ENCODE data around the gene MEI1.
"Not testable (repeated sequence)": the region's sequence is repeated elsewhere in the genome, so short reads cannot be mapped to it uniquely, and the experiment has no call there.

The MEI1 gene

DNA sequence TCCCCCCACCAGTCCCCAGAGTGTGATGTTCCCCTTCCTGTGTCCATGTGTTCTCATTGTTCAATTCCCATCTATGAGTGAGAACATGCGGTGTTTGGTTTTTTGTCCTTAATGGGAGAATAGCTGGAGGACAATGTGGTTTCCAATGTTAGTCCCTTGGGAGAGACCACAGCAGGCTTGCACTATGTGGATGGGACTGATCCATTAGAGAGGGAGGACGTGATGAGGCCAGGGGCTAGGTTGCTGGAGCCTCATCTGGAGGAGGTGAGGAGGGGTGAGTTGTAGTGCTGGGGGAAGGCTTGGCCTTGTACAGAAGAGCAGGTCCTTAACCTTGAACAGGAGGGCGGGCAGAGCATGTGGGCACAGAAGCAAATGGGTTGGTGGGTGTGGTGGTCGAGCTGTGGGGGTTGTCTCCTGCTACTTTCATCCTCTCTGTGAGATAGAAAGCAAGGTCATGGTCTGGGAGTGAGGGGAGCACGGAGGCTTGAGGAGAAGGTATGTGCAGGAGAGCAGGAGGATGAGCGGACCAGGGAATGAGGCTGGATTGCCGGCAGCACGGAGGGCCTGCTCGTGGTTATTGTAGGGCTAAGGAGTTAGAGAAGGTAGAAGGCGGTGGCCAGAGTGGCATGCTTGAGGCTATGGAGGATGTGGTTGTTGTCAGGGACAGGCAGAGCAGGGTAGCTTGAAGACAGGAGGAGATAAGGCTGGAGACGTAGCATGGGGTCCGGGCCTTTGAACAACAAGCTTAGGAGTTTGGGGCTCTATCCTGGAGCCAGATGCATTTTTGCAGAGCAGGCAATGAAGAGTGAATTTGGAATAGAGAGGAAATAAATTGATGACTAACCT, 122.4 kb downstream of the MEI1 start:
- DNase-seq (ENCODE audit: low spot score), result no peak

DNA sequence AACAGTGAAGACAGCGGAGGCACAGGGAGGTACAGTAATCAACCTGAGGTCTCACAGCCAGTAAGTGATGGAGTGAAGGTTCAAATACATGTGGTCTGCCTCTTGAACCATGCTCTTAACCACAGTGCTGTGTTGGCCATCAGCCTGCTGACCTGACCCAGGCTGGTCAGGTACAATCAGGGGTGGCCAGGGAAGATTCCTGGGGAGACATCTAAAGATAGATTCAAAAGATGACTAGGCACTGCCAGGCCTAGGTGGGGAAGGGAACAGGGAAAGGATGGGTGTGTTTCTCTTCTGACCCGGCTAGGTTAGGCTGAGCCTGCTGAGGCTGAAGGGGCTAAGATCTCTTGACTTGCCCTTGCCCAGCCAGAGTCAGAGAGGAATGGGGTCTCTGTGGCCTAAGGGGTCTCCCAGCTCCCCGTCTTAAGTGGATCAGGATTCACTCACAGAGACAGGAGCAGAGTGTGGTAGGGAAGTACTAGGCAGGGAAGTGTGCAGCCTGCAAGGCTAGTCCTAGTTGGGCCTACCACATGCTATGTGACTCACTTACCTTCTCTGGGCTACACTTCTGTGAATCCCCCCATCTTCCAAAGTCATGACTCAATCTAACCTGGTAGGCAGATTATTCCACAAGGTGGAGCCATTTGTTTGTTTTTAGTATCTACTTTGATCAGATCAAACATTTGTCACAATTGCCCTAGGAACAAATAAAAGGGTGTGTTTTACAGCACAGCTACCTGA, 123.2 kb downstream of the MEI1 start:
- peak; percentile 49 for DNase-seq (ENCODE audit: low spot score)

DNA sequence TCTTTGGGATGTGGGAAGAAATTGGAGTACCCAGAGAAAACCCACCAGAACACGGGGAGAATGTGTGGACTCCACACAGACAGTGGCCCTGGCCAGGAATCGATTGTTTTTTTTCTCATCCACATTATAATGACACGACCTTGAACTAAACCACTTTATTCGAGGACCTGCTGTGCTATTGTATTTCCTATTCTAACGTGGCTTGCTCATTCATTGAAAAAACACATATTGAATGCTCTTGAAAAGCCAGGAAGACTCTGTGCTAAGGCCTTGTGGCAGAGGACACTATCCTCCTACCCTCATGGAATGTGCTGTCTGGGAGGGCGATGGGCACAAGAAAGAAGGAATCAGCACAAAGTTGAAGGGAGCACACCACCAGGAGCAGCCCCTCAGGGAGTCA, 124.5 kb downstream of the MEI1 start:
- no peak for DNase-seq (ENCODE audit: low spot score)

DNA sequence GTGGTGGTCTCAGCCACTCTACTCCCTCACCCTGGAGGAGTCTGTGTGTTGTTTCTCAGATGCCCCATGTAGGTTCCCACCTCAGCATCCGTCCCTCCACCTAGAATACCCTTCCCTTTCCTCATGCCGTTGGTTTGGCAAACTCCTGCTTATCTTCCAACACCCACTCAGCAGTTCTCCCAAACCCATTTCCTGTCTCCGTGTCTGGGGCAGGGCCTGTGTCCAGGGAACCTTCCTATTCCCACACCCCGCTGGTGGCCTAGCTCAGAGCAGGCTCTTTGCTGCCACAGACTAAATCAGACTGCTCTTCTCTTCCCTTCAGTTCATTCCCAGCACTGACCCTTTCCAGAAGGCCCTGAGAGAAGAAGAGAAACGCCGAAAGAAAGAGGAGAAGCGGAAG, 126.1 kb downstream of the MEI1 start:
- DNase-seq (ENCODE audit: low spot score), result no peak

DNA sequence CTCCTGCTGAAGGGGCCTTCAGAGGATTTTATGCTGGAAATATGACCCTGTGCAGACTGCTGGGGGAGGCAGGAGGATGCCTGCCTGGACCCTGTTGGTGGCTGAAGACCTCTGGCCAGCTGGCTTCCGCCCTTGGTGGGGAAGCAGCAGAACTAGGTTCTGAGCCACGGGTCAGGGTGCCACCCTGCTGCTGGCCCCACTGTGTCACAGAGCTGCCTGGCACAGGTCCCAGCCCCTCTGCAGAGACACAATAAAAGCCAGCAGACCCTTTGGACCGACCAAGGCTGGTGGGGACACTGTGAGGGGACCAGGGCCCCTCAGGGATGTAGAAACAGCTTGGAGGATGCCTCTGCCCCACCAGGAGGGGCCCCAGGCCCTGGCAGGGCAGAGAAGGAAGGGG, 126.7 kb downstream of the MEI1 start:
- DNase-seq (ENCODE audit: low spot score), result no peak

DNA sequence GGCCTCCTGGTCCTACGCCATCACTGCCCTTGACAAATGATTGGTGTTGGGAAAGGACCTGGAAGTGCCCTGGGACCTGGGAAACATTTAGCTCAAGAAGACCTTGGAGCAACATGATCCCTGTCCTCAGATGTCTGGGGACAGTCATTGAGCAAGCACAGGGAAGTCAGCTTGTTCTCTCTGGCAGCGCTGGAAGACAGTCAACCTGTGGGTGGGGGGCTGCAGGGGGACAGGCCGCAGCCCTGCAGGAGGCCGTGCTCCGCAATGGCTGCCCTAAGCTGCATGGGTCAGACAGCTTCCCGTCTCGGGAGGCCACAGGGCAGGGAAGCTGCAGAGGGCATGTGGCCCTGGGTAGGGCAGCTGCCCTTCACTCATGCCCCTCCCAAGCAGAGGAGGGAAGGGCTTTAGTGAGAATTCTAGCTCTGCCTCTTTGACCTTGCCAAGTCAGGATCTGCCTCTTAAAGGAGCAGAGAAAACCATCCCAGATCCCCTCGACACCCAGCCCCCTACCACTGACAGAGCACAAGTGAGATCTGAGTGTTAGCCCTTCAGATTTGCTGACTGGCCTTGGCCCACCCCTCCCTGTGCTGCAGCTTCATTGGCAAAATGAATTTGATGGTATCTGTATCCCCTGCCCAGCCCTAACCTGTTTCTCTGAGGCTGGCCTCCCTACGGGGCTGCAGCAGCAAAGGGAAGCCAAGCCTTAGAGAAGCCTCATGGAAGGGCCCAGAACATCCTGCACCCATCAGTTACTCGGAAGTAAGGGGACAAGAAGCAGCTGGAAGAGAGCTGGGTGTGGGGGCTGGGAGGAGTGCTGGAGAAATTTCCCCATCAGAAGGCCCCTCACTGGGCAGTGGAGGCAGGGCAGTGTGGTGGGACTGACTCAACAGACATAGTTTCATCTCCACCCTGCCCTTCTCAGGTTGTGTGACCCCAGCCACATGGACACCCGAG, 127.4 kb downstream of the MEI1 start:
- DNase-seq (ENCODE audit: low spot score), result no peak

DNA sequence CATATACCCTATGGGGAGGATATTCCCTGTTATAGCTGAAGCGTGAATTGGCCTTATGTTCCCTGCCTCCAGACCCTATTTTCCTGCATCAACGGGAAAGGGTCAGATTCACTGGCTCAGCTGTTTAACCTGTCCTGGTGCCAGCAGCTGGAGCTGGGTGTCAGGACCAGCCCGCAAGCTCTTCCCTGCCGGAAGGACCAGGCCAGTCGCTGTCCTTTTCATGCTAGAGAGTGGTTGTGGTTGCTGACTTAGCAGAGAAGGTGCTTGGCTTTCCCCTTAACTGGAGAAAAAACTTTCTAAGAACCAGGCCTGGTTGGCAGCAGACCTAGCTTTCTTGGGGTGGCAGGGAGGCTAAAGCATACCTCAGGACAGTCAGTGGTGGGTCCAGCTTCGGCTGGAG, 128.4 kb downstream of the MEI1 start:
- no peak for DNase-seq (ENCODE audit: low spot score)

DNA sequence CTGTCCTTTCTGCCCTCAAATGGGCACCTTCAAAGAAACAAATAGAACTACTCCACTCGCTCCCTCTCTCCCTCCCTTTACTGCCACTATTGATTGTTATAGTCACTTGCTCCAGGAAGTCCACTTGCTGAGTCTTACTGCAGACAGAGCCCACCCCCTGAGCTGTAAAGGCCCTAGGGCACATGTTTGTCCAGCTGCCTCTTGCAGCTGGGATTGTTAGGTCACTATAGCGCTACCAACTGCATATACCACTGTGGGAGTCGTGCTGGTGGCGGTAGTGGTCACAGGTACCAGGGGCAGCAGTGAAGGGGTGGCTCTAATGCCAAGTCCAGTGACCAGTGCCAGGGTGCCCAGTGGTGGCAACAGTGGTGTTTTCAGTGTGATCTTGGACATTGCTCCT, 129.2 kb downstream of the MEI1 start:
- DNase-seq (ENCODE audit: low spot score), result no peak

DNA sequence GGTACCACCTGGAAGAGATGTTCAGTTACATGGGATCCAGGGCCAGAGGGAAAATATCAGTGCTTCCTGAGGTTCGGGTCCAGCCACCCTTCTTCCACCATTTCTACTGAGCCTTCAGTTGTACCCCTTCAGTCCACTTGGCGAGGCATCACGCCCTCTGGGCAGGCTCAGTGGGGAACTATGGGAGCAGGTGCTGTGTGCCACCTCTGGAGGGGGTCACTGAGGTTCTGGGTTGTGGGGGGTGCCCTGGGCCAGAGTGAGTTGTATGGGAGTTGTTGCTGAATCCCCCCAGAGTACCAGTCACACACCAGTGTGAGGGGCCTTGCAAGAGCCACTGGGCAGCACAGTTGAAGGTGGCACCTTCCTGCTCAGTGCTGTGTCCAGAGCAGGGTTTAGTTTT, 130.9 kb downstream of the MEI1 start:
- DNase-seq (ENCODE audit: low spot score), result no peak

DNA sequence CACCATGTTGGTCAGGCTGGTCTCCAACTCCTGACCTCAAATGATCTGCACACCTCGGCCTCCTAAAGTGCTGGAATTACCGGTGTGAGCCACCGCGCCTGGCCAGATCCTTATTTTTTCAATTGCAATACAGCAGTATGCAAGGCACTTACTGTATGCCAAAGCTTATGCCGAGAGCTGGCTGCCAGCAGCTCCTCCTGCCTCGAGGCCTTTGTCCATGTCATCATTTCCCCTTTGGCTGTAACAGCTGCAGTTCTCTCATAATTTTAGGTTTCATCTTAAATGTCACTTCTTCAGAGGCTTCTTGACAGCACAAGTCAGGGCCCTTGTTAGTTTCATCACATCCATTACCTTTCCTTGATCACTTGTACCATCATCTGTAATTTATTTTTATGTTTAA, 132.1 kb downstream of the MEI1 start:
- no peak for DNase-seq (ENCODE audit: low spot score)

DNA sequence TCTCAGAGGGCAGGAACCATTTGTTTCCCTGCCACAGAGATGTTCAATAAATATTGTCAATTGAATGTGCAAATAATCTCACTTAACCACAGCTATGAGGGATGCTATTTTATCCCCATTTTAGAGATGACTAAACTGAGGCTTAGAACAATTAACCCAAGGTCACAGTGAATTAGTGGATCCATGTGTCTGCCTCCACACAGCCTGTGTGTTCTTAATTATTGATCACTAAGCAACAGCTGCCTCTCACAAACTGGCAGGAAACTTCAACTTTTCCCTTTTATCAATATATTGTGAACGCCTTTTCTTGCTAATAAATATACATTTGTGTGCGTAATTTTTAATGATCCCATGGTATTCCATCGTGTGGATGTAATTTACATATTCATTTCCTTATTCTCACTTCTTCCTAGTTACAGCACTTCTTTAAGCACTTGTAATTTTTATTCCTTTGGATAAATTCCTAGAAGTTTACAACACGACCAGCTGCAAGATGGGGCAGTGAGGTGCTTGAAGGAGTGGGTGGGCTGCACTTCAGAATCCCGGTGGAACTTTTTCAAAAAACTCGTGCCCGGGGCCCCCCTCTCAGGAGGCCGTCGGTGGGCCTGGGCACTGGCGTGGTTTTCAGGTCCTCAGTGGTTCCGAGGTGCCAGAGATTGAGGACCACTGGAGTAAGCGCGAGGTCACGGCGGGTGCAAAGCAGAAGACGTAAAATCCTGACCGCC, 132.7 kb downstream of the MEI1 start:
- DNase-seq (ENCODE audit: low spot score), result no peak

DNA sequence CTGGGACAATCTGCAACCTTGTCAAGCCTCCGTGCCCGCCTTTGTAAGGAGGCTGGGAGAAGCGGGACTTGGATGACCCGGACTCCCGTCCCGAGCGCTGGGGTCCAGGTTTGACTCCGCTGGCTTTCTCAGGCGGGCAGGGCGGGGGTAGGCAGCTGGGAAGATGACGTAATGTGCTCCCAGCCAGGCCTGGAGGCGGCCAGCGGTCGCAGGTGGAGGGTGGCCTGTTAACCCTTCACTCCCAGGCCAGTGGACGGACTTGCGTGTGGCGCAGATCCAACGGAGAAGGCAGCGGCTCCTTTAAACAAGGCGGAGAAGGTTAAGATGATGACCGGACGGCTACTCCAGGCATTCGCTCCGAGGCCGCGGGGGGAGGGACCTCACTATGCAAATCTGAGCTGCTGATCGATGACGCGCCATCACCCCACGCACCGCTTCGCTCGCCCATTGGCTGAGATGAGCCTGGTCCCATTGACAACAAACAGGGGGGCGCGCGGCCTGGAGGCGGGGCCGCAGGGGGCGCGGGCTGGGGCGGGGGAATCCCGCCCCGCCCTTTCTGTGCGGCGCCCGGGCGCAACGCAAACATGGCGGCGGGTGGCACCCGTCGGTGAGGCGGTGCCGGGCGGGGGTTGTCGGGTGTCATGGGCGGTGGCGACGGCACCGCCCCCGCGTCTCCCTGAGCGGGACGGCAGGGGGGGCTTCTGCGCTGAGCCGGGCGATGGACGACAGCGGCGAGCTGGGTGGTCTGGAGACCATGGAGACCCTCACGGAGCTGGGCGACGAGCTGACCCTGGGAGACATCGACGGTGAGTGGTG, 133.5 kb downstream of the MEI1 start, which contains the start of gene SREBF2:
Gene SREBF2 (plus strand): TSS at position 553 of the 816 bp plus-strand sequence. CDS start 166 bp downstream, at position 719.
- peak; percentile 98 for DNase-seq (ENCODE audit: low spot score)

DNA sequence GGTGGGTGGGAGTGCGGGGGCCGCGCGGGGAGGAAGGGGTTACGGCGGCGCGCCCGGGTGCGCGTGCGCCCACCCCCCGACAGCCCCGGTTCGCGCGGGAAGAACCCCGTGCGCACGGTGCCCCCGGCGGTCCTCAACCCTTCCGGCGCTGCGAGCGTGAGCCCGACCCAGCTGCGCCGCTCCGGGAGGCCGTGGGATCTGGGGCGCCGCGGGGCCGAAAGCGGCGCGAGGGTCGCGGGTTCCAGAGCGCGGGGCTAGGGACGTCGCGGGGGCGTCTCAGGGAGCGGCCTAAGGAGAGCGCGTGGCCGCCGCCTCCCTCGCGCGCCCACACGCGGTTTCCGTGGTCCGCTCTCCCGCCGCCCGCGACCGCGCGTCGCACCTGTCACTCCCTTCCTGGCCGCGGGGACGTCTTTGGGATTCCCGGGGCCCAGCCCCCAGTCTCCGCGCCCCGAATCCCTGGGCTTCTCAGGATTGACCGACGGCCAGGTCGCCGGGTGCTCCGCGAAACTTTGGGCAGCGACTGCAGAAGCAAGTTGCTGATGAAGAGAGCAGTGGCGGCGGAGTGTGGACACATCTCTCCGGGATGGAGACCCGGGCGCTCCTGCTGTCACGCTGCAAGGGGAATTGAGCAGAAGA, 134.2 kb downstream of the MEI1 start:
- peak; percentile 50 for DNase-seq (ENCODE audit: low spot score)

DNA sequence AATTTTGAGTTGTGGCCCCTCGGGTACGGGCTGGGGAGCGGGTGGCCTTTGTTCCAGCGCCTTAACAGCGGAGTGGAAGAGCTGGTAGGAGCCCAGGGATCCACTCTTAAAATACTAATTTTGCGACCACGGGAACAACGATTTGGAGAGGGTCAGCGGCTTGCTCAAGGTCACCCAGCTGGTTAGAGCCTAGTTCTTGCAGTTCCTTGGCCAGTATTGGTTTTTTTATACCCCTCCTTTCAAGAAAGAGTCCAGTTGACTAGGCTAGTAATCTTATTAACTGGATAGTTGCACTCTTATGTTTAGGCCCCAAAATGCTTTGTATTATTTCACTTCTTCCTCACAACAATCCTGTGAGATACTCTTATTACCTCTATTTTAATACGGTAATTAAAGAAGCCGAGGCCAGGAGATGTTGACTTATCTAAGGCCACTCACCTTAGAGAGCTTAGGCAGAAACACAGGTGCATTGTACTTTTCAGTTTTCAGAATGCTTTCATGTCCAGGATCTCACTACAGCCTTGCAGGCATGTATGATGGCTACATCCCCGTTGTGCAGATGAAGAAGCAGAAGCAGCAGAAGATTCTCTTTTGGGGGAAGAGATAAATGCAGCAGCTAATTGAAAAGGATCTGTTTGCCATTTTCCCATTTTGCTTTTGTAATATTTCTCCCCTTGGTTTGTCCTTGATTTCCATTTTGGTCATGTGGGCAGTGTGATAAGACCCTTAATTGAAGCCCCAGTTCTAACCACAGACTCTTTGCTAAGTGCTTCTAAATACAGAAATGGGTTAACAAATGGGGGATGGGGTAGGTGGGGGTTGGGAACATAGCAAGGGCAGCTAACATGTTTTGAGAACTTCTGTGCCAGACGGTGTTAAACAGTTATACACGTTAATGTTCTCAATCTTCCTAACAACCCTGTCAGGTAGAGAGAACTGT, 135.0 kb downstream of the MEI1 start:
- DNase-seq (ENCODE audit: low spot score), result no peak

DNA sequence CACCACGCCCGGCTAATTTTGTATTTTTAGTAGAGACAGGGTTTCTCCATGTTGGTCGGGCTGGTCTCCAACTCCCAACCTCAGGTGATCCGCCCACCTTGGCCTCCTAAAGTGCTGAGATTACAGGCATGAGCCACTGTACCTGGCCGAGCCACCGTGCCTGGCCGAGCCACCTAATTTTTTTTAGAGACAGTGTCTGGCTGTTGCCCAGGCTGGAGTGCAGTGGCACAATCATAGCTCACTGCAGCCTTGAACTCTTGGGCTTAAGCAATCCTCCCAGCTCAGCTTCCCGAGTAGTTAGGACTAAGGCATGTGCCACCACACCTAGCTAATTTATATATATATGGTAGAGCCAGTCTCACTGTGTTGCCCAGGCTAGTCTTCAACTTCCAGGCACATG, 136.2 kb downstream of the MEI1 start:
- DNase-seq (ENCODE audit: low spot score), result not testable (repeated sequence)

DNA sequence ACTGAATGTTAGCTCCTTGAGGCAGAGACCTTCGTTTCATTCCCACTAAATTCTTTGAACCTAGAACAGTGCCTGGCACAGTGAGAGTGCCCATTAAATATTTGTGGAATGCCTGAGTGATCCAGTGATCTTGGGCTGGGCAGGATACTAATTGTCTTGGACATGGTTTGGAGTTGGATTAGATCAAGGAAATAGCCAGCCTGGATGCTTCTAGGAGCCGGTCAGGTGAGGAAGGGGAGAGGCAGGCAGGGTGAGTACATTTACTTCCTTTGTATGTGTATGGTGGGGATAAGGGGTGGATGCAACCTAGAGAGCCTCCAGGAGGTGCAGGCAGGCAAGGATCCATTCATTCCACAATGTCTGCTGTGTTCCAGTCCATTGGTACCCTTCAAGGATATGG, 137.2 kb downstream of the MEI1 start:
- DNase-seq (ENCODE audit: low spot score), result no peak

DNA sequence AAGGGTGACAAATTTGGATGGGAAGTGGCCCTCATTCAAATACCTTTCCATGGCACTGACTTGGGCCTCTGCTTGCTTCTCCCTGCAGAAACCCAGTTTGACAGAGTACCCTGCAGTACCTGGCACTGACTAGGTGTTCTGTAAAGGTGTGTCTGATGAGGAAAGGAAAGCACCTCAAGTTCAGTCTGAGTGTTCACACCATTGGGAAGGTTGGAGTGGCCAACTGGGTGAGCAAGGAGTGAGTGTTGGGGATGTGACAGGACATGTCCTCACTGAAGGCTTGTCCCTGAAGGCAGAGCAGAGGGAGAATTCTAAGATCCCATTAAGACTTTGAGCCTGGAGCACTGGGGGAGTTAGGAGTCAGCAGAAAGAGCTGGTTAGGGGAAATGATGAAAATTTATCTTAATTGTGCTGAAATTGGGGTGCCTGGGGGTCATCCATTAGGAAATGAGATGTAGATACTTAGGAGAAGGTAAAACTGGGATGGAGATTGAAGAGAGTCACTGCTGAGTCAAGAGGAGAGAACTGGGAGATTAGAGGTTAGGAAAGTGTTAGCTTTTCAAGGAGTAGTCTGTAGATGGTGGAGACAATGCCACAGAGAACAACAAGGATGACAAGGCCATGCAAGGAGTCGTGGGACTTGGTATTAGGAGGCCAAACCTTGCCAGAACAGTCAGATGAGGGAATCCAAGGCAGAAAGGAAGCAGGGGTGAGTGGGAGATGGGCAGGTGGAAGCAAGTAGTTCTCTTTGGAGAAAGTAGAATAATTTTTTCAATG, 139.7 kb downstream of the MEI1 start:
- DNase-seq (ENCODE audit: low spot score), result no peak

DNA sequence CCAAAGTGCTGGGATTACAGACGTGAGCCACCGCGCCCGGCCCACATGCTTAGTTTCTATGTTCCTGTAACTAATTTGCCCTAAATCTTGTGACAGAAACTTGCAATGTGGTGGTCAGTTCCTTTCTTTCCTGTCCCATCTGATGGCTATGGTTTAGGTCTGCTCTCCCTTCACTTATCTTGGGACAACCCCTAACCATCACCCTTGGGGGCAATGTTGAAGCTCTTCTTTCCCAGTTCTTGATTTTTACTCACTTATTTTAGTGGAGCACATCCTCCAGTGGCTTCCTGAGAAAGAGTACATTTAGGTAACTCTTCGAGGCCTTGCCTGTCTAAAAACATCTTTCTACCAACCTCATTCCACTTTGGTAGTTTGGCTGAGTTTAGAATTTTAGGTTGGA, 140.9 kb downstream of the MEI1 start:
- no peak for DNase-seq (ENCODE audit: low spot score)

Measured in AG08396 (cell line).